Activated naive CD8-positive, alpha-beta T cell treated with anti-CD3 and anti-CD28 coated beads for 36 hours (primary cell): Measurements from ENCODE around the gene RAB3A. TPM values are rescaled to one million over a fixed set of nuclear protein-coding genes. Genes with fewer than 3 reads are reported as not detected.

ENCODE experiments used
- DNase-seq: peaks from one replicate; pipeline ENCODE4 v3.0.0; 2021
- H3K27ac Mint-ChIP-seq: one replicate; pipeline ENCODE4 v1.8.0; 2022; ENCODE audit warnings: mild to moderate bottlenecking, moderate library complexity, mixed read lengths
- H3K27me3 Mint-ChIP-seq: one replicate; pipeline ENCODE4 v1.8.0; 2022; ENCODE audit warnings: mild to moderate bottlenecking, mixed read lengths
- H3K36me3 Mint-ChIP-seq: one replicate; pipeline ENCODE4 v1.8.0; 2021; ENCODE audit warnings: mild to moderate bottlenecking, mixed read lengths
- H3K4me1 Mint-ChIP-seq: one replicate; pipeline ENCODE4 v1.8.0; 2021; ENCODE audit warnings: mixed read lengths
- H3K4me3 Mint-ChIP-seq: one replicate; pipeline ENCODE4 v1.8.0; 2022; ENCODE audit warnings: mild to moderate bottlenecking, moderate library complexity, mixed read lengths
- H3K9me3 Mint-ChIP-seq: one replicate; pipeline ENCODE4 v1.8.0; 2022; ENCODE audit warnings: mixed read lengths
- total RNA-seq, 2 experiments: library from RNA; stranded (reverse); gene quantifications; one replicate each; pipeline ENCODE4 v1.2.3, GENCODE V29; 2021

Gene RAB3A, protein sequence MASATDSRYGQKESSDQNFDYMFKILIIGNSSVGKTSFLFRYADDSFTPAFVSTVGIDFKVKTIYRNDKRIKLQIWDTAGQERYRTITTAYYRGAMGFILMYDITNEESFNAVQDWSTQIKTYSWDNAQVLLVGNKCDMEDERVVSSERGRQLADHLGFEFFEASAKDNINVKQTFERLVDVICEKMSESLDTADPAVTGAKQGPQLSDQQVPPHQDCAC
- 1 to 10 TPM; 3.2 to 3.9 TPM for total RNA-seq

GRCh38 chr19:18203863-18204393 lies at the start of gene RAB3A:
RAB3A (minus strand) TSS chr19:18204042; CDS start chr19:18202740, 1,302 bp downstream.
- Mint-ChIP-seq H3K36me3 (peaks cover 10% of the 10 kb centered on the region), H3K4me1 (peaks cover 16% of the 10 kb centered on the region), H3K27ac (peak within 1 kb of the TSS; percentile 84), H3K9me3 (no peaks in the 10 kb centered on the region), H3K4me3 (peak within 1 kb of the TSS; percentile 90), H3K27me3 (peaks cover 6% of the 10 kb centered on the region)
- DNase-seq, result peak; percentile 100

GRCh38 chr19:18253130-18253529 lies 49.3 kb upstream of the RAB3A start:
- no peak overlapping the region for H3K4me3 Mint-ChIP-seq
- H3K4me1 Mint-ChIP-seq, result peaks cover 3% of the 10 kb centered on the region
- no peaks in the 10 kb centered on the region for H3K9me3 Mint-ChIP-seq
- no peak overlapping the region for H3K27ac Mint-ChIP-seq
- peaks cover 35% of the 10 kb centered on the region for H3K27me3 Mint-ChIP-seq
- no peak for DNase-seq
- no peaks in the 10 kb centered on the region for H3K36me3 Mint-ChIP-seq

GRCh38 chr19:18252370-18252717 lies 48.5 kb upstream of the RAB3A start:
- no peak for DNase-seq
- no peak overlapping the region for H3K27ac Mint-ChIP-seq
- no peaks in the 10 kb centered on the region for H3K36me3 Mint-ChIP-seq
- peaks cover 3% of the 10 kb centered on the region for H3K4me1 Mint-ChIP-seq
- peaks cover 35% of the 10 kb centered on the region for H3K27me3 Mint-ChIP-seq
- H3K4me3 Mint-ChIP-seq, result no peak overlapping the region
- no peaks in the 10 kb centered on the region for H3K9me3 Mint-ChIP-seq

DNA sequence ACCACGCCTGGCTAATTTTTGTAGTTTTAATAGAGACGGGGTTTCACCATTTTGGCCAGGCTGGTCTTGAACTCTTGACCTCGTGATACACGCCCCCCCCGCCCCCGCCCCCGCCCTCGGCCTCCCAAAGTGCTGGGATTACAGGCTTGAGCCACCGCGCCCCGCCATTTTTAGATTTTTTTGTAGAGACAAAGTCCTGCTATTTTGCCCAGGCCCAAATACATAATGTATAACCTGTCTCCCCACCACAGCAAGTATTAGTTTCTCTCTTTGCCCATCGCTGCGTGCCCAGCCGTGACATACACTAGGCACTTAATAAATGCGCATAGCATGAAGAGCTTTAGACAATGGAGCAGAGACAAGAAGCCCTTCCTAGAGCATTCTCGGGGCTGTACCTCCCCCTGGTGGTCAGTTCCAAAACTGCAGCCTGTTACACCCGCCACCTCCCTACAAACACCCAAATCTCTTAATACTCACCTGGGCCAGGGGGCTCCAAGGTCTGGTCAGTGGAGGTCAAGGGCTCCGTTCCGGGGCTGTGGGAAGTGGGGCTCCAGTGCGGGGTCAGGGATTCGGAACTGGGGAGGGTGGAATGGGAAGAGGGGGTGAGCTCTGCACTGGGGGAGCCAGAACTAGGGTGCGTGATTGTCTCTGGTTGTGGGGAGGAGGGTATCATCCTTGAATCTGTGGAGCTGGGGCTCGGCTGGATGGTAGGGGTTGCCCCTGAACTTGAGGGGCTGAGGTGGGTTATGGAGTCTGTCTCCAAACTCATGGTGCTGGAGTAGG lies 47.9 kb upstream of the RAB3A start:
- peak; percentile 71 for DNase-seq
- H3K27ac Mint-ChIP-seq, result no peak overlapping the region
- H3K9me3 Mint-ChIP-seq, result no peaks in the 10 kb centered on the region
- no peak overlapping the region for H3K4me3 Mint-ChIP-seq
- peaks cover 35% of the 10 kb centered on the region for H3K27me3 Mint-ChIP-seq
- H3K36me3 Mint-ChIP-seq, result no peaks in the 10 kb centered on the region
- peaks cover 3% of the 10 kb centered on the region for H3K4me1 Mint-ChIP-seq

DNA sequence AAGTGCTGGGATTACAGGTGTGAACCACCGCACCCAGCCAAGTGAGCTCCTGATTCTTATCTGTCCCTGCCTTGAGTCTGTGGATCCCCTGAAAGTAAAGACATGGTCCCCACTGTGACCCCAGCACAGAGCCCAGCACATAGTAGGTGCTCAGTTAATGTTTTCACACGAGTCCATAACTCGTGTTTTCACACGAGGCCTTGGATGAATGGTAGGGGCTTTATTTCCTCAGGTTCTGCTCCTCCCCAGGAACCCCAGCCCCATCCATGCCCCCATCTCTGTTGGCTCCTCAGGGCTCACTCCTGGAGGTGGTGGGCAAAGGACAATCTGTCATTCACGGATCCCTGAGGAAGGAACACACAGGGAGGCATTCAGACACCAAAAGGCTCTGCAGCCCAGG lies 46.0 kb upstream of the RAB3A start:
- Mint-ChIP-seq H3K27ac (no peak overlapping the region), H3K4me1 (peaks cover 3% of the 10 kb centered on the region), H3K4me3 (no peak overlapping the region), H3K27me3 (peaks cover 30% of the 10 kb centered on the region), H3K9me3 (no peaks in the 10 kb centered on the region), H3K36me3 (no peaks in the 10 kb centered on the region)
- no peak for DNase-seq

GRCh38 chr19:18245297-18245696 lies 41.5 kb upstream of the RAB3A start:
- no peak overlapping the region for H3K27ac Mint-ChIP-seq
- H3K9me3 Mint-ChIP-seq, result no peaks in the 10 kb centered on the region
- DNase-seq, result no peak
- no peaks in the 10 kb centered on the region for H3K36me3 Mint-ChIP-seq
- H3K27me3 Mint-ChIP-seq, result no peaks in the 10 kb centered on the region
- no peak overlapping the region for H3K4me3 Mint-ChIP-seq
- no peaks in the 10 kb centered on the region for H3K4me1 Mint-ChIP-seq

DNA sequence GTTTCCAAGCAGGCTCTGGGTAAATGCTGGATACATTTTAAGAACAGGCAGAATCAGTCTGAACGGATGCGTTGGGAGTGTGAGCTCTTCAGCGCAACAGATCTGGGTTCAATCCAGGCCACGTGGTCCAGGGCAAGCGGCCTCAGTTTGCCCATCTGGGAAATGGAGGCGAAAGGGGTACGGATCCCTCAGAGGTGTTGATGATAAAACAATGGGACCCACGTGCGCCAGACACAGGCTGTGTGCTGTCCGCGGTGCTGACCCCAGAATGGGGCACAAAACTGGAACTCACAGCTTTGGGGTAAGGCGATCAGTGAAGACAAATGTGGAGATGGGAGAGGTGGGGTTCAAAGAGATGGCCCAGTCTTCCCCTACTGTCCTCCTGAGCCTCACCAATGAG lies 35.5 kb upstream of the RAB3A start:
- no peak for DNase-seq
- Mint-ChIP-seq H3K27ac (no peak overlapping the region), H3K27me3 (peaks cover 24% of the 10 kb centered on the region), H3K9me3 (no peaks in the 10 kb centered on the region), H3K36me3 (no peaks in the 10 kb centered on the region), H3K4me1 (no peaks in the 10 kb centered on the region), H3K4me3 (no peak overlapping the region)

DNA sequence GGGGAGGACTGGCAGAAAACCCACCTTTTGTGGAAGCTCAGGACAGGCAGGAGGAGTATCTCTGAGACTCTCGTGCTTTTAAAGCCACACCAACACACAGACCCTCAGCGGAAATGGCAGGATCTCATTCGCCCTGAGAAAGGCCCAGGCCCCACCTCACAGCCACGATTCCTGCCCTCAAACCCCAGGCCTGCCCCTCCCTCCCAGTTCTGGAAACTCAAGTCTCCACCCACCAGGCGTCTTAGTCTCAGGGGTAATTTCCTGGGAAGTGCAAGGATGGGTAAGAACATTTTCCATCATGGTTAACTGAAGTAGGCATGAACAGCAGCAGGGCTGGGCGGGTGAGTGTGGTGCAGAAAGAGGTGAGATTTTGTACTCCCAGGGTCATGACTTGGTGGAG lies 30.4 kb upstream of the RAB3A start:
- H3K4me1 Mint-ChIP-seq, result peaks cover 14% of the 10 kb centered on the region
- peaks cover 6% of the 10 kb centered on the region for H3K9me3 Mint-ChIP-seq
- no peak overlapping the region for H3K4me3 Mint-ChIP-seq
- peaks cover 71% of the 10 kb centered on the region for H3K27me3 Mint-ChIP-seq
- peaks cover 3% of the 10 kb centered on the region for H3K36me3 Mint-ChIP-seq
- no peak for DNase-seq
- no peak overlapping the region for H3K27ac Mint-ChIP-seq

- Mint-ChIP-seq H3K9me3 (peaks cover 6% of the 10 kb centered on the region), H3K27me3 (peaks cover 72% of the 10 kb centered on the region), H3K4me3 (no peak overlapping the region), H3K36me3 (peaks cover 3% of the 10 kb centered on the region), H3K27ac (peak overlapping the region; percentile 51), H3K4me1 (peaks cover 14% of the 10 kb centered on the region)
- peak; percentile 60 for DNase-seq
Observed at GRCh38 chr19:18233224-18233825, 29.5 kb upstream of the RAB3A start.

GRCh38 chr19:18232540-18233223 lies 28.8 kb upstream of the RAB3A start:
- H3K27me3 Mint-ChIP-seq, result peaks cover 77% of the 10 kb centered on the region
- no peak overlapping the region for H3K27ac Mint-ChIP-seq
- H3K4me1 Mint-ChIP-seq, result peaks cover 14% of the 10 kb centered on the region
- H3K36me3 Mint-ChIP-seq, result peaks cover 3% of the 10 kb centered on the region
- DNase-seq, result no peak
- H3K9me3 Mint-ChIP-seq, result peaks cover 6% of the 10 kb centered on the region
- no peak overlapping the region for H3K4me3 Mint-ChIP-seq

GRCh38 chr19:18231775-18232174 lies 27.9 kb upstream of the RAB3A start:
- Mint-ChIP-seq H3K9me3 (peaks cover 6% of the 10 kb centered on the region), H3K4me3 (no peak overlapping the region), H3K36me3 (peaks cover 3% of the 10 kb centered on the region), H3K27me3 (peaks cover 85% of the 10 kb centered on the region), H3K4me1 (peaks cover 14% of the 10 kb centered on the region), H3K27ac (no peak overlapping the region)
- no peak for DNase-seq

DNA sequence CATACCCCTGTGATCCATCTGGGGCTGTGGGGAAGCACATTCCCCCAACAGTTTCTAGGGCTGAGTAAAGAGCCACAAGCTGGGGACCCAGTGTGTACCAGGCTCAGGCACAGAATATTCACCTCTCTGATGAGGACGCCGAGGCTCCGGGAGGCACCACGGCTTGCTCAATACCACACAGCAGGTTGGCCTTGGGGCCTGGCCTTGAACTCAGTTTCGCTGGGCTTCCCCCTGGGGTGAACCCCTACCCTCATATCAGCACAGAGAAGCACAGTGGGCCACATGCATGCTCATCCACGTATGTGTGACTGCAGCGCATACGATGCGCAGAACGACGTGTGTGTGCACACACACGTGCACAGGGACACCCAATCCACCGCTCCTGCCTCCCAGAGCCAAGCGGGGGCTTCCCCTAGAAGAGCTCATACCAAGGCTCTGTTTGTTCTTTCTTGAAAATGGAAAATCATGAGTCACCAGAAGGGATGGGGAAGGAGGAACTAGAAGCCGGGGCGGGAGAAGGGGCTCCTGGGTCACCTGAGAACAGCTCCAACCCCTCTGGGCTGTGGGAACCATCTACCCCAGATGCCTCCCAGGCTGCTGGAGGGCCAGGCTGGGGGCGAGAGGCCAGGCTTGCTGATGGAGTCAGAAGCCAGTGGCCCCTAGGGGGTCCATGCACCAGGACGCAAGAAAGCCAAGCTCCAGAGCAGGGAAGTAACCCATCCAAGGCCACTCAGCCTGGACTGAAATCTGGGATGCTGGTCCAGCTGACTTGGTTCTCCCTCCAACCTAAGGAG lies 27.3 kb upstream of the RAB3A start:
- no peak overlapping the region for H3K27ac Mint-ChIP-seq
- no peak for DNase-seq

GRCh38 chr19:18229915-18230314 lies 26.1 kb upstream of the RAB3A start:
- Mint-ChIP-seq H3K27ac (no peak overlapping the region), H3K9me3 (peaks cover 6% of the 10 kb centered on the region), H3K4me1 (peaks cover 22% of the 10 kb centered on the region)

More for the DNA sequence above, 27.3 kb upstream of the RAB3A start:
- Mint-ChIP-seq H3K4me1 (peaks cover 14% of the 10 kb centered on the region), H3K9me3 (peaks cover 6% of the 10 kb centered on the region), H3K4me3 (no peak overlapping the region), H3K36me3 (peaks cover 3% of the 10 kb centered on the region), H3K27me3 (peaks cover 83% of the 10 kb centered on the region)

GRCh38 chr19:18229474-18229873 lies 25.6 kb upstream of the RAB3A start:
- peaks cover 3% of the 10 kb centered on the region for H3K36me3 Mint-ChIP-seq
- H3K4me1 Mint-ChIP-seq, result peaks cover 26% of the 10 kb centered on the region
- peaks cover 85% of the 10 kb centered on the region for H3K27me3 Mint-ChIP-seq
- no peak overlapping the region for H3K4me3 Mint-ChIP-seq
- peaks cover 6% of the 10 kb centered on the region for H3K9me3 Mint-ChIP-seq
- H3K27ac Mint-ChIP-seq, result no peak overlapping the region
- DNase-seq, result no peak

More at GRCh38 chr19:18229915-18230314, 26.1 kb upstream of the RAB3A start:
- Mint-ChIP-seq H3K27me3 (peaks cover 85% of the 10 kb centered on the region), H3K36me3 (peaks cover 3% of the 10 kb centered on the region), H3K4me3 (no peak overlapping the region)
- DNase-seq, result no peak
